ENCODE data around the gene NUDT16L1.

- TF ChIP-seq CTCF (IDR thresholded peaks at IDR 0.05; ENCODE audit: low read length), result no peak
- TF ChIP-seq EZH2 (IDR thresholded peaks at IDR 0.05; ENCODE audit: borderline replicate concordance, low read length), result no peak
Observed at GRCh38 chr16:4684763-4685162, 8.6 kb upstream of the NUDT16L1 start.
